C4-2B (cell line): Measurements from ENCODE around the gene BNC1.

Experiments used
- ZFX ChIP-seq: fragments of 450-650 bp; IDR thresholded peaks from 2 replicates; pipeline ENCODE4 v1.6.1; 2017
- TF ChIP-seq, protein P1 (sequence below): fragments of 450-650 bp; conservative IDR thresholded peaks from 2 replicates; pipeline ENCODE4 v1.5.1; 2017; ENCODE audit warnings: mild to moderate bottlenecking

- TF ChIP-seq, protein P1, sequence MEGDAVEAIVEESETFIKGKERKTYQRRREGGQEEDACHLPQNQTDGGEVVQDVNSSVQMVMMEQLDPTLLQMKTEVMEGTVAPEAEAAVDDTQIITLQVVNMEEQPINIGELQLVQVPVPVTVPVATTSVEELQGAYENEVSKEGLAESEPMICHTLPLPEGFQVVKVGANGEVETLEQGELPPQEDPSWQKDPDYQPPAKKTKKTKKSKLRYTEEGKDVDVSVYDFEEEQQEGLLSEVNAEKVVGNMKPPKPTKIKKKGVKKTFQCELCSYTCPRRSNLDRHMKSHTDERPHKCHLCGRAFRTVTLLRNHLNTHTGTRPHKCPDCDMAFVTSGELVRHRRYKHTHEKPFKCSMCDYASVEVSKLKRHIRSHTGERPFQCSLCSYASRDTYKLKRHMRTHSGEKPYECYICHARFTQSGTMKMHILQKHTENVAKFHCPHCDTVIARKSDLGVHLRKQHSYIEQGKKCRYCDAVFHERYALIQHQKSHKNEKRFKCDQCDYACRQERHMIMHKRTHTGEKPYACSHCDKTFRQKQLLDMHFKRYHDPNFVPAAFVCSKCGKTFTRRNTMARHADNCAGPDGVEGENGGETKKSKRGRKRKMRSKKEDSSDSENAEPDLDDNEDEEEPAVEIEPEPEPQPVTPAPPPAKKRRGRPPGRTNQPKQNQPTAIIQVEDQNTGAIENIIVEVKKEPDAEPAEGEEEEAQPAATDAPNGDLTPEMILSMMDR, result no peak
- no peak for TF ChIP-seq ZFX
These were observed 3.9 kb upstream of the BNC1 start for GRCh38 chr15:83288381-83288801.
